ENCODE measurements around the gene OIP5. TPM values are rescaled to one million over a fixed set of nuclear protein-coding genes. Genes with fewer than 3 reads are reported as not detected.

Gene OIP5
- total and polyA plus RNA-seq, 2 of the 4 experiments (the other 2 are of a cell fraction): 4.1 to 5.5 TPM

DNA sequence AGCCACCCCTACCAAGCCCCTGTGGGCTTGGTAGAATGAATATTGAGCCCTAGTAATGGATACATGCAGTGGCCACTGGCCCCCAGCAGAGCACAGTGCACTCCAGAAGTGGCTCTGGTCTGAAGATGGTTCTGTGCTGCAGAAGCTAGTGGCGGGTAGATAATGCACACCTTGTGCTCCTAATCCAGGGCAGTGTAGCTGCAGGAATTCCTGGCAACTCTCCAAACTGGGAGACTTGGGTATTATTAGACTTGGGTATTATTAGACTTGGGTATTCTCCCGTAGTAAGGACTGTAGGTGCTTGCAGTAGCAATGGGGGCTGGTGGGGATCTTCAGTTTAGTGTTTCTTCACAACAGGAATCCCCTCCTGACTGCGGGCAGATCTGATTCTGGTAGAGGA lies 35.0 kb upstream of the OIP5 start (continued):
- no peak for TF ChIP-seq CEBPB (IDR thresholded peaks at IDR 0.05; ENCODE audit: low read depth, low read length)
- no peak for TF ChIP-seq RCOR1 (IDR thresholded peaks at IDR 0.05; ENCODE audit: insufficient replicate concordance, low read length)
- no peak for TF ChIP-seq SMC3 (IDR thresholded peaks at IDR 0.05; ENCODE audit: low read depth, low read length)

DNA sequence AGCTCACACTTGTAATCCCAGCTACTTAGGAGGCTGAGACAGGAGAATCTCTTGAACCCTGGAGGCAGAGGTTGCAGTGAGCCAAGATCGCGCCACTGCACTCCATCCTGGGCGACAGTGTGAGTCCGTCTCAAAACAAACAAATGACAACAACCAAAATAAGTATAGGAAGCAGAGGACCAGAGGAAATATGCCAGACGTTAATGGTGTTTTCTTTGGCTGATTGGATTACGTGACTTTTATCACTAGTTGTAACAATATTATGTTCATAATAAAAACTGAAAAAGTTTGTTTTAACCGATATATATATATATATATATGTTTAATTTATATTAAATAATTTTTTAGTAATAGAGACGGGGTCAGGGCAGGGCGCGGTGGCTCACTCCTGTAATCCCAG lies 22.0 kb upstream of the OIP5 start:
- CTCF ChIA-PET: no interaction called here
- no peak overlapping the region for H3K9ac ChIP-seq (ENCODE audit: low read depth, low read length)
- H2AK5ac ChIP-seq (ENCODE audit: low read depth, low read length): no peak overlapping the region
- H2AFZ ChIP-seq (replicated peaks; ENCODE audit: low read length, poor library complexity): no peak overlapping the region
- H3K4me2 ChIP-seq (ENCODE audit: low read depth, low read length): no peak overlapping the region
- H3K23ac ChIP-seq (ENCODE audit: low read depth, low read length): no peak overlapping the region
- no peak overlapping the region for H2BK15ac ChIP-seq (ENCODE audit: low read depth, low read length)
- H2AK9ac ChIP-seq (replicated peaks; ENCODE audit: low read depth, low read length, poor library complexity): no peak overlapping the region
- dilution Hi-C loops (cut with HindIII; ENCODE audit: low sequenced_read_pairs, unreplicated experiment) (no loop called here), in situ Hi-C loops (cut with MboI; ENCODE audit: low sequenced_read_pairs) (no loop called here), intact Hi-C loops (cut with micrococcal nuclease) (no loop called here)
- POLR2A ChIA-PET (ENCODE audit: unreplicated experiment): no interaction called here
- H3K36me3 ChIP-seq (ENCODE audit: control insufficient read depth, insufficient read depth, low read length): peaks cover 11% of the 10 kb centered on the region
- H3K9me1 ChIP-seq (ENCODE audit: insufficient read depth, low read length): no peaks in the 10 kb centered on the region; the same call in 1 of the 2 replicates
- no peak overlapping the region for H3K56ac ChIP-seq (ENCODE audit: extremely low read depth, insufficient read depth, low read length)
- H3K4me3 ChIP-seq (ENCODE audit: insufficient read depth, low read depth, low read length): no peak overlapping the region
- no peaks in the 10 kb centered on the region for H3K9me3 ChIP-seq (ENCODE audit: control insufficient read depth, insufficient read depth, low read length)
- H3K27me3 ChIP-seq (ENCODE audit: control insufficient read depth, insufficient read depth, low read length): no peaks in the 10 kb centered on the region
- no peaks in the 10 kb centered on the region for H4K20me1 ChIP-seq (ENCODE audit: insufficient read depth, low read length)
- H3K27ac ChIP-seq (ENCODE audit: insufficient read depth, low read length): no peak overlapping the region
- no peaks in the 10 kb centered on the region for H3K4me1 ChIP-seq (ENCODE audit: control insufficient read depth, insufficient read depth, low read length)
- peaks cover 14 to 22% of the 10 kb centered on the region in 2 experiments for H3K79me1 ChIP-seq (ENCODE audit: low read depth in 1 of 2, low read length in 2 of 2)
- H4K5ac ChIP-seq (ENCODE audit: low read depth, low read length): no peak overlapping the region
- H2BK120ac ChIP-seq (ENCODE audit: low read depth, low read length): no peak overlapping the region
- no TSS peak for BruUV-seq (replicated peaks)
- WGBS, 2 experiments (ENCODE audit: extremely low coverage in 2 of 2, insufficient read length in 1 of 2): 80% methylated on average over 2 of the region's 10 CpGs; no CpG with 5 or more reads in 1 of the 2 experiments
- H2BK5ac ChIP-seq (ENCODE audit: low read depth, low read length, poor library complexity, severe bottlenecking): no peak overlapping the region
- no peak overlapping the region for H3K14ac ChIP-seq (replicated peaks; ENCODE audit: low read depth, low read length)
- no peak overlapping the region for H3K4ac ChIP-seq (ENCODE audit: low read depth, low read length)
- no peak overlapping the region for H4K8ac ChIP-seq (ENCODE audit: low read depth in 2 of 2, low read length in 2 of 2)
- H4K91ac ChIP-seq (ENCODE audit: insufficient read depth, low read depth, low read length): no peak overlapping the region
- no peak for TF ChIP-seq BHLHE40 (IDR thresholded peaks at IDR 0.05; ENCODE audit: low read depth, low read length)
- H3K18ac ChIP-seq (ENCODE audit: low read depth, low read length): no peak overlapping the region
- DNase-seq: no peak
- no peak overlapping the region for H2BK20ac ChIP-seq (ENCODE audit: low read depth, low read length)
- no peak for ATAC-seq (ENCODE audit: low read depth)
